NCI-H187 (cell line): ENCODE measurements around the gene DIS3L.
"Not testable (repeated sequence)": the region's sequence is repeated elsewhere in the genome, so short reads cannot be mapped to it uniquely, and the experiment has no call there.

Experiments used
- DNase-seq, 2 experiments: peaks; one replicate each; lab custom pipeline; 2025; lab: John Stamatoyannopoulos, UW

The DIS3L gene

DNA sequence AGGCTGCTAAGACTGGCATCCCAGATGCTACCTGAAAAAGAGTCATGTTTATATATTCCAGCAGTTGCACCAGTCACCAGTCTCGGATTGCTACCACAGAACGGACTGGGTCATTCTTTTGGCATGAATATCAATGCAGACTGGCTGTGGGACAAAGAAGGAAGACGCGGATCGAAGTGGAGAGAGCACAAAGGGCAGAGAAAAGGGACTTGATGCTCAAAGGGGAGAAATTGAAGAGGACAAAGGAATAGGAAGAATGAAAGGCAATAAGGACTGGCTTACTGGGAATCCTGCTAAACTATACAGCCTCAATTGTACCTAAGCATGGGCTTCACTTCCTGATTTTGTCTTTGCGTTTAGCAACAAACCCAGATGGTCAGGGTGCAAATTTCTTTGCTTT lies 15.3 kb upstream of the DIS3L start:
- no peak for DNase-seq

DNA sequence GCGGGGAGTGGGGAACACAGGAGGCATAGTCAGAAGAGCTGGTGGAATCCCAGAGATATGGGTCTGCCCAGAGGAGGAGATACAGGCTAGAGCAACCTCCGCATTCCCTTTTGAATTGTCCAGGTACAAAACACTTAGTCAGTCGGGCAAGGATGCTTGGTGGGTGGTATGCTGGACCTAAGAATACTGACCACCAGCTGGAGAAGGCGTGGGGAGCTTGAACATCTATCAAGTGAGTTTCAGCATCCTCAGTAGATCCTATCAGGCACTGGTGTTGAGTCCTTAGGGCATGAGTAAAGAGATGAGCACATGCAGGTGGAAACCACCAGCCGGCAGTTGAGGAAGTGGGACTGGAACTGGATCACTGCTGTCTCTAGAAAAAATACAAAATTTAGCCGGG lies 14.7 kb upstream of the DIS3L start:
- DNase-seq, result no peak

DNA sequence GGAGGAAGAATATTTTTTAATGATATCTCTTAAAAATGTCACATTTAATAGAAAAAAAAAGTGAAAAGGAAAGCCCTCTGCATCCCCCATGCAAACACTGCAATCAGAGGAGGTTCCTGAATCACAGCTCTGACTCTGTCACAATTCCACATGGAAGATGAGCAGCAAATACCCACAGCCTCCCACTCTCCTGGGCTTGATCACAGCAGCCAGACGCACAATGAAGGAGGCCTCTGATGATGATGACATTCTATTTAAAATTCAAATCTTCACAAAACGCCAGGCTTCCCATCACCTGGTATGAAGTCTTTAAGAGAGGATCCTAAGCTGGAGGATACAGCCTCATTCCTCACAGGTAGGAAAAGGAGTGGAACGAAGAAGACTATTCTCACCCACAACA lies 9.1 kb upstream of the DIS3L start:
- DNase-seq, result no peak

DNA sequence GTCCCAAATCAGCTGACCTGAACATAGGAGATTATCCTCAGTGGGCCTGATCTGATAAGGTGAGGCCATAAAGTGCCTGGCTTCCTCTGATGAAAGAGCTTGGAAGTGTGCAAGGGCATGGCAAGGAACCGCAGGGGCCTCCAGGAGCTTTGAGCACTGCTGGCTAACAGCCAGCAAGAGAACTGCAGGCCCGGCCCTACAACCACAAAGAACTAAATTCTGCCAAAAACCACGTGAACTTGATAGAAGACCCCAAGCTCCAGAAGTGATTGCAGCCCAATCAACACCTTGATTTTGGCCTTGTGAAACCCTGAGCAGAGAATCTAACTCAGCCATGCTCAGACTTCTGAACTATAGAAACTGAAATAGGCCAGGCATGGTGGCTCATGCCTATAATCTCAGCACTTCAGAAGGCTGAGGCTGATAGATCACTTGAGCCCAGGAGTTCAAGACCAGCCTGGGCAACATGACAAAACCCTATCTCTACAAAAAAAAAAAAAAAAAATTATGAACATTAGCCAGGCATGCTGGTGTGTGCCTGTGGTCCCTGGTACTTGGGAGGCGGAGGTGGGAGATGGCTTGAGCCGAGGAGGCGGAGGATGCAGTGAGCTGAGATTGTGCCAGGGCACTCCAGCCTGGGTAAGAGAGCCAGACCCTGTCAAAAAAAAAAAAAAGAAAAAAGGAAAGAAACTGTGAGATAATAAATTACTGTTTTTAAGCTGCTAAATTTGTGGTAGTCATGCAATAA lies 7.7 kb upstream of the DIS3L start:
- no peak for DNase-seq

DNA sequence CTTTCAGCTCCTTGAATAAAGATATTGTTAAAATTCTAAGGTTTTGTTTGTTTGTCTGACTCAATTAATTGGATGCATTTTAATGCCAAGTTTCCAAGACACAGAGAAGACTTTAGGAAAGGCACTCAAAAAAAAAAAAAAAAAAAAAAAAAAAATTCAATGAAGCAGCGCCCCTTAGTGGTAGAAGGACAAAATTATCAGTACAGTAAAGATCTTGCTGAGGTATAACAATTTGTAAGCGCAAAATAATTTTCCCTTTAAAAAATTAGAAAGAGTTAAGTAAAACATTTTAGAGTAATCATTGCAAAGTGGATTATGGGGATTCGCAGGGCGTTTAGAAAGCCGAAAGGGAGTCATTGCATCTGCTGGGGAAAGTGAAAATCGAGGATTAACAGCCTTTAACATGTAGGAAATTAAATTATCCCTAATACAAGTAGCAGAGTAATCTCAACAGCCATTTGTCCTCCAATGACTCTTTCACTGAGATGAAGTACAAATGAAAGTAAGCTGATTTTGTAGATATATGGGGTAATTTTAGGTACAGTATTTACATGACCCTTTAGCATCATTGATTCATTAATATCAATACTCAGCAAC lies 5.8 kb upstream of the DIS3L start:
- DNase-seq, result no peak

DNA sequence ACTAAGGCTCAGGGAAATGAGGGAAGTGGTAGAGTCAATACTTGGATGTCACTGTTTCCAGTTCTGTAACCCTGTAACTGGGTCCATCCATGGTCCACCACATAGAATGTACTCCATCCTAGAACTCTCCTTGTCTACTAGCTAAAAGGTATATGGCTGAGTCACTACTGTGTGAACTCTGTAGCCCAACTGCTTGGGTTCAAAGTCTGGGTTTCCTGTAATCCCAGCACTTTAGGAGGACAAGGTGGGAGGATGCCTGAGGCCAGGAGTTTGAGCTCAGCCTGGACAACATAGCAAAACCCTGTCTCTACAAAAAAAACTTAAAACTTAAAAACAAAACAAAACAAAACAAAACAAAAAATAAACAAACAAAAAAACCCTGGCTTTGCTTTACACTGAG lies 5.3 kb upstream of the DIS3L start:
- no peak for DNase-seq

DNA sequence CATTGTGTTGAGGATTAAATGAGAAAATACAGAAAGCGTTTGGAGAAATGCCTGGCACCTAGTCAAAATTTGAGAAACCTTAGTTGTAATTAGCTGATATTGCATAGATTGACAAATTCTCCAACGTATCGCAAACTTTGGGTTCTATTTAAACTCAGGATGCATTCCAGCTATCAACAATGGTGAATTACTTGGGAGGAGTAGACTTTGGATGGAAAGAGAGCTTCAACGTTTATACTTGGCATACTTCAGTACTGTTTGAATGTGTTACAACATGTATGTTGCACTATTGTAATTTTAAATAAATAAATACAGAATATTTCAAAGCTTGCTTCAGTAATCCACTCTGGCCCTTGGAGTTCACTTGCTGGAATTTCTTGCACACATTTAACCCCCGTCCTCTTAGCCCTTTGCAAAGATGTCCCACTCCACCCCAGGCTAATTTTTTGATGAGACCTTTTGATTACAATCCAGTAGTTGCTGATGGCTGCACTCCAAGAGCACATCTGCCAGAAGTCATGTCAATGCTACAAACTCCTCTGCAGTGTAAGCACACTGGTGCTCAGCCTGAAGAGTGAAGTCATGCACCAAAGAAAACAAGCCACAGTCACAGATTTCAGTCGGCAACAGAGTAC lies 4.7 kb upstream of the DIS3L start:
- no peak for DNase-seq

DNA sequence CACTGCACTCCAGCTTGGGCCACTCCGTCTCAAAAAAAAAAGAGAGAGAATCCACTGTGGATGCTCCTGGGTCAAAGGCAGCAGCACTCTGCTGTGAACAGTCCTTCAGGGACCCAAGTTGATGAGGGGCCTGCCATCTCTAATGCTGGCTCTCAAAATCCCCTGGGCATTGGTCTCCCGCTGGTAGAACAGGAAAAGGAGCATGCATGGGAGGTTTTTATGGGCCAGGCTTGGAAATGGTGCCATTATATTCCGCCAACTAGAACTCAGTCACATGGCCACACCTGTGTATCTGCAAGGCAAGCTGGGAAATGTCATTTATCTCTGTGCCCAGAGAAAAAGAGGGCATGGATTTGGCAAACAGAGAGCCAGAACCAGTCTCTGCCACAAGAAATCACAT lies 3.4 kb upstream of the DIS3L start:
- DNase-seq, result no peak

DNA sequence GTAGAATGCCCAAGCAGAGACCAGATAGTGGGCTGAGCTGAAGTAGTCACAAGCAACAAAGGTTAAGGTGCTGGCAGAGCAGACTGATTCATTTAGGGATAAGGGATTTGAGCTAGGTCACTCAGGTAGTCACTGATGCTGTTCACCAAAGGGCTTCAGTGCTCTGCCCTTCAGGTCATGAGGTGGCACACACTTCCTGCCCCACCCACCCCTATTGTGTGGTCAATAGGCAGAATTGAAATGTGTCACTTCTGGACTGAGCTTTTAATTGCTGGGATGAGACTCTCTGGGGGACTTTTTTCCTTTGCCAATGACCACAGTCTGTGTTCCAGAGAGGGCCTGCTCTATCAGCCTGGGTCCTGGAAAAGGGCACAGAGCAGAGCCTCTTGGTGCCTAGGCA lies 2.9 kb upstream of the DIS3L start:
- no peak for DNase-seq

DNA sequence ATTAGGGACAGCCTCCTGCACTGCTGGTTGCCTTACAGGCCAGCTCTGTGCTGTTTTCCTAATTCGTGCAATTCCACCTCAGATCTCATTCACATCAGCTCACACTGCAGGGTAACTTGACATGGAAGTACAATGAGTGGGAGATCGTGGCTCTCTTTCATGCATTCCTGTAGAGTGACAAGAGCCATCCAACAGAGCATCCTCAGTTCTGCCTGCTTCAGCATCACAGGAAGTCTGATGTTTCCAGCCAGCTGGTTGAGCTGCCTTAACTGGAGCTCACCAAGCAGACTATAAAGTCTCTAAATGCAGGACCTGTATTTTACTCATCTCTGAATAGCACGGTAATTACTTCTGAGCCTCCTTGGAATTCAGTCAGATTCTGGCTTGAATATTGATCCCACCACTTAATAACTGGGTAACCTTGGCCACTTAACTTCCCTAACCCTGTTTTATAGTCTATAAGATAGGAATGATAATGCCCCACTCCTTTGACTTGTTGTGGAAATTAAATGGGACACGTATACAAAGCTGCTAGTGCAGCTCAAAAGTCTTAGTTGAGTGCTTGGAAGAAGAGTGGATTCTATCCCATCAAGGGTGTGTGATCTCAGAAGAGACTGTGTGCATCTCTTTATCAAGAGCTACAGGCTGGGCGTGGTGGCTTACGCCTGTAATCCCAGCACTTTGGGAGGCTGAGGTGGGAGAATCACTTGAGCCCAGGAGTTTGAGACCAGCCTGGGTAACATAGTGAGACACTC lies 1.4 kb upstream of the DIS3L start:
- DNase-seq, result no peak

DNA sequence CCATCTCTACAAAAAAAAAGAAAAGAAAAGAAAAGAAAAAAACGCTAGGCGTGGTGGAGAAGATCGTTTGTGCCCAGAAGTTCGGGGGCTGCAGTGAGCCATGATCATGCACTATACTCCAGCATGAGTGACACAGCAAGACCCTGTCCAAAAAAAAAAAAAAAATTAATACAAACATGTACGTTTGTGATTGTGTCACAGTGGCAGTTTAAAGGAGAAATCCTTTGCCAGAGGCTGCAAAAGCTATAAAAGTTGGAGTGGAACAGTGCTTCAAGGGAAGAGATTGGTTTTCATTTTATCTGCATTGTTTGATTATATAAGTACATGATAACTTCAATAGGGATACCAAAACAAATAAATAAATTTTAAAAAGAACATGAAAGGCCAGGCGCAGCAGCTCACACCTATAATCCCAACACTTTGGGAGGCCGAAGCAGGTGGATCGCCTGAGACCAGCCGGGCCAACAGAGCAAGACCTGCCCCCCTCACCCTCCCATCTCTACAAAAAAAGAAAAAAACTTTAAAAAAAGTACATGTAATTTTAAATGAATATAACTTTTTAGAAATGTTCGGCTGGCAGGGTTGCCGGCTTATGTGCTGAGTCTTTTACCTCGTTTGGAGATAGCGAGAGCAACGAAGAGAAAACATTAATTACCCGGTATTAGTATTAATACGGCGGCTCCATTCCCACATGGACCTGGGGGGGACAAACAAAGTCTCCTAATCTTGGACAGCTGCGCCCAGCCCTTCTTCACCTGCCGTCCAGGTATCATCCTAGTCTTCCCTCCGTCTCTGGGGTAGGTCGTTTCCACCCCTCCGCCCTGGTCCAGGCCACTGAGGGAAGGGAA lies 573 bp upstream of the DIS3L start:
- DNase-seq, result no peak

DNA sequence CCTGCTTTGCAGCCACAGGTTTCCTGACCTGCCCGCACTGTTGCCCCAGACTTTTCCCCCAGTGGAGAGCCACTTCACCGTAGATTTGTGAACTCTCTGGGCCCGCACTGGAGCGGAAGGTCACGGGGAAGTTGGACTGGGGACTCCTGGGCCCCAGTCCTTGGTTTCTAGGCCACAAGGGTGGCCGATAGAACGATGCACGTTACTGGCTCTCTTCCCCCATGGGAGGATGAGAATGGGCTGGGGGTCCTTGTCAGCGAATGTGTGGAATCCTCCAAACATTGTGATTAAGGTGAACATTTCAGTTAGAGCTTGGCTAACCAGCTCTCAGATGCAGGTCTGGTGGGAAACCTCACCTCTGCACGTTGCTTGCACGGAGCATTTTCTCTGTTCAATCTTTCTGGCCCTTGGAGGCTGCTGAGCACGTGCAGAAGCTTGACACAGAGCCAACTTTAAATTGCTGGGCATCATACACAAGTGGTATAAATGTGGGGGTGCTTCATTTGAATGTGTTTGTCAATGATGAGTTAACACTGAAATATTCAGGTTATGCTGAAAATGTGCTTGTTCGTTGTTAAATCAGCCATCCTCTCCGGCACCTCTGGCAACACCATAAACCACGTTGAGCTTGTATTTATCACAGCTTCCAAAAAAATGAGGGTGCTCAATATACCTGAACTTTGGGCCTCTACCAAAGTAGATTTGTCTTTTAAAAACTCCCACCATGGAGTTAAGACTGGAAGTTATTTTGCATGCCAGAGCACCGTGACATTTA lies 976 bp downstream of the DIS3L start:
- DNase-seq, result no peak

DNA sequence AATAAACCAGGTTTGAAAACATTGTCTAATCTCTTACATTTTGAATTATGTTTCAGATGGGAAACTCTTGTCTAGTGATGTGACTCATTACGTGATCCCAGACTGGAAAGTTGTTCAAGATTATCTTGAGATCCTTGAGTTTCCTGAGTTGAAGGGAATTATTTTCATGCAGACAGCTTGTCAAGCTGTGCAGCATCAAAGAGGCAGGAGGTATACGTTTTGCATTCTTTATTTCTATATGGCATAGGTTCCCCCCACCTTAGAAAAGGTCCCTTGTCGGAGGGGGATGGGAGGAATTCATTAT lies 1.5 kb downstream of the DIS3L start:
- DNase-seq, result no peak

DNA sequence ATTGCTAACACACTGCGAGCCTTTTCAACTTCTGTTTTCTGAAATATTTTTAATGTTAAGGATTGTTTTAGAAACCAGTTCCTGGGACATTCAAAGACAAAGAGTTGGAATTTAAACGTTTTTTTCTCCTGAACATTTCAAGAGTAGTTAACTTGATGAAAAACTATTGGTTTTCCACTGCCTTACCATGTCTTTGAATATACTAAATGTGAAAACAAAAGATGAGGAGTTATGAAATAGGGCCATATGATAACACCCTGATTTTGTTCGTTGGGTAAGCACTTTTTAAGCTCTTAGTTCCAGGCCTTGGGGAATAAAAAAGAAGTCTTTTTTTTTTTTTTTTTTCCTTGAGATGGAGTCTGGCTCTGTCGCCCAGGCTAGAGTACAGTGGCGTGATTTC lies 2.8 kb downstream of the DIS3L start:
- DNase-seq, result no peak

DNA sequence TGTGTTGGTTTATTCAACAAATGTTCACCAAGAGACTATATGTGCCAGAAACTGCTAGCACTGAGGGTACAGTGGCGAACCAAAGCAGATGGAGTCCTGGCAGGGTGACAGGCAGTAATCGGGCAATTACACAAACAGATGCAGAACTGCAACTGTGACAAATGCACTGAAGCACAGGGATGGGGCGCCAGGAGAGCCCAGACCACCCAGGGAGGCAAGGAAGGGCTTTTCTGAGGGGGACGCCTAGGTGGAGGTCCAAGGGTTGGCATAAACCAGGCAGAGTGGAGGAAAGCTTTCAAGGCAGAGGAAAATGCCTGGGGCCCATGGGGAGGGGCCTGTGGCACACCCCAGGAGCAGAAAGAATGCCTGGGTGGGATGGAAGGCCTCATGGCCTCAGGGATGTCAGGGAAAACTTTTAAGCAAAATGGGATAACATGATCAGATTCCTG lies 5.5 kb downstream of the DIS3L start:
- DNase-seq, result no peak

DNA sequence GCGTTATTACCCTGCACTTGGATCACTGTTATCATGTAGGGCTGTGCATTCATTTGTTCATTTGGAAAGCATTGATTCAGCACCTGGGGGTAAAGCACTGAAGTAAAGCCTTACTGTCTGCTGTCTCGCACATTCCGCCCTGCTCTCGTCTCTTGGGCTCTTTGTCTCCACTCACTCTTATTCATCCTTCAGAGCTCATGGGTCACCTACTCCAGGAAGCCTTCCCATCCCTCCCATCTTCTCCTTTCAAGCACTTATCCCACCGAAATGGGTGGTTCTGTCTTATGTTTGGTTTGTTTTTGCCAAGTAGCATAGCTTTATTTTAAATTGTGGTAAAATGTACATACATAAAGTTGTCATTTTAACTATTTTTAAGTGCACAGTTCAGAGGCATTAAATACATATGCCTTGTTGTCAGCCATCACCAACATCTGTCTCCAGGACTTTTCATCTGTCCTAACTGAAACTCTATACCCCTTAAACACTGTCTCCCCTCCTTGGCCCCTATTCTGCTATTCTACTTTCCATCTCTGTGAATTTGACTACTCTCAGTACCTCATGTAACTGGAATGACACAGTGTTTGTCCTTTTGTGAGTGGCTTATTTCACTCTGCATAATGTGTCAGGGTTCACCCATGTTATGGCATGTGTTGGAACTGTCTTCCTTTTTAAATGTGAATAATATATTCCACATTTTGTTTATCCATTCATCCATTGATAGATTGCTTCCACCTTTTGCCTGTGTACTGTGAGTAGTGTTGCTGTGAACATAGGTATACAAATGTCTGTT lies 9.3 kb downstream of the DIS3L start:
- no peak for DNase-seq

DNA sequence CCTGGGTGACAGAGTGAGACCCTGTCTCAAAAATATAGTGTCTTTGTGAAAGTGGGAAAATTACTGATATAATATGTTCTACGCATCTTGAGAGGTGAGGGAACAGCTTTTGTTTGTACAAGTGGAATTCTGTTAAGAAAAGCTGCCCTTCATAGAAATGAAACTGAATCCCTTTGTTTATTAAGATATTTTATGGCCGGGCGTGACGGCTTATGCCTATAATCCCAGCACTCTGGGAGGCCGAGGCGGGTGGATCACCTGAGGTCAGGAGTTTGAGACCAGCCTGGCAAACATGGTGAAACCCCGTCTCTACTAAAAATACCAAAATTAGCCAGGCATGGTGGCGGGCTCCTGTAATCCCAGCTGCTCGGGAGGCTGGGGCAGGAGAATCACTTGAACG lies 11.1 kb downstream of the DIS3L start:
- DNase-seq, result not testable (repeated sequence)

DNA sequence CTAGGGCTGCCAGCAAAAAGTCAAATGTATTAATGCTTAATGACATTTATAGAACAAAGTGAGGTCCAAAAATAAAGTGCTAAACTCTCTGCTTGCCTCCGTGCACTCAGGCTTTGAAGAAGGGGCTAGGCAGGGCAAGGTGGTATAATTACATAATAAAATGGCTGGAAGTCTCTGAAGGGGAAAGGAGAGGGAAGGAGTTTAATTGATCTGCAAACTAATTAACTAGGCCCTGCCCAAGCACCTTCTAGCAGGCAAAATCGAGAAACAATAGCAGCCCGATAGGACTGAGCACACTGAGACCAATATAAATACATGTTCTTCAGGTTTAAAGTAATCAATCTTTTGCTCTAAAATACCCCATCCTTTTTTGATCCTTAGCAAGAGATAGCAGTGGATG lies 13.0 kb downstream of the DIS3L start:
- no peak for DNase-seq

DNA sequence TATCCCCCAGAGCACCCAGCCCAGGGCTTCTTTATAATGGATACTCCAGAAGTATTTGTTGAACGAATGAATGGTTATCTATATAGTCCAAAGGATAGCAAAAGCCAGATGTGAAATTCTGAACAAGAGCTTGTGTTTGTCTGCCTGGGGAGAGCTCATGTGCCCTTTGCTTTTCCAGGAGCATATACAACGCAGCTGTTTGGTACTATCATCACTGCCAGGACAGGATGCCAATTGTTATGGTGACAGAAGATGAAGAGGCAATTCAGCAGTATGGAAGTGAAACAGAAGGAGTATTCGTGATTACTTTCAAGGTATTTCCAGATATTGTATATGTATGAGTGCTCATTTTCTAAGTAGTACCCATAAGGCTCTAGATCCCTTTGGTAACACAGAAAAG lies 15.2 kb downstream of the DIS3L start:
- no peak for DNase-seq

DNA sequence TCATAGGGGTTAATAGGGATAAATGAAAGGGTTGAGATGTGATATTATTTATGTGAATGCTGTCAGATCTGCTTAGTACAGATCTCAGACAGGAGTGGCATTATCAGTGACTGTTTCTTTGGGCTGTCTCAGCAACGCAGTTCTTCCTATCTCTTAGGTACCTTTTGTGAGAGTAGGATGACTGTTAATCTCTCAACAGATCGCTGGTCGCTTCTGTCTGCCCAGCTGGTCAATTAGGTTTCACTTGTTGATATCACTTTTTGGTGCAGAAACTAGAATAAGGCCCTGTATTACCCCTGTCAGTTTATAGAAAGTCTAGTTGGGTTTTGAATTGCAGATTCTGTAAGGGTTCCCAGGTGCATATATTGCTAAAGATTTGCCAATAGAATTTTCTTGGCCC lies 16.5 kb downstream of the DIS3L start:
- DNase-seq, result no peak

DNA sequence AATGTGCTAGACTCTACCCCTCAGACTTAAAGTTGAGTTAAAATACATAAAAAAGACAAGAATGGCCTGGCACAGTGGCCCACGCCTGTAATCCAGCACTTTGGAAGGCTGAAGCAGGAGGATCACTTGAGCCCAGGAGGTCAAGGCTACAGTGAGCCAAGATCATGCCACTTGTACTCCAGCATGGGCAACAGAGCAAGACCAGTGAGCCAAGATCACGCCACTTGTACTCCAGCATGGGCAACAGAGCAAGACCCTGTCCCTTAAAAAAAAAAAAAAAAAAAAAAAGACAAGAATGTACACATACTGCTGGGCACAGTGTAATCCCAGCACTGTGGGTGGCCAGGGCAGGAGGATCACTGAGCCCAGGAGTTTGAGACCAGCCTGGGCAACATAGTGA lies 17.4 kb downstream of the DIS3L start:
- no peak for DNase-seq
